Measurements from ENCODE around the gene DGKB.

GRCh38 chr7:14938181-14938580 lies 35.6 kb upstream of the DGKB start:
- TF ChIP-seq CTCF (IDR thresholded peaks at IDR 0.05) (no peak), POLR2A (IDR thresholded peaks at IDR 0.05) (no peak)
